SK-N-SH treated with all-trans-retinoic acid at 6 μM for 48 hours (cell line): ENCODE measurements around the gene SLC16A10.

Experiments
- BACH2 ChIP-seq: fragments of 250-450 bp; sonication (Bioruptor Pico); IDR thresholded peaks from 2 replicates; pipeline ENCODE4 v1.9.0; 2021; ENCODE audit warnings: mild to moderate bottlenecking, borderline replicate concordance
- PATZ1 ChIP-seq: fragments of 250-450 bp; sonication (Bioruptor Pico); IDR thresholded peaks from 2 replicates; pipeline ENCODE4 v1.8.0; 2020; ENCODE audit warnings: mild to moderate bottlenecking, moderate library complexity, borderline replicate concordance
- POU6F1 ChIP-seq: fragments of 250-450 bp; sonication (Bioruptor Pico); IDR thresholded peaks from 2 replicates; pipeline ENCODE4 v1.8.0; 2021; ENCODE audit warnings: low read depth, mild to moderate bottlenecking, moderate library complexity, borderline replicate concordance
- RARB ChIP-seq: fragments of 250-450 bp; sonication (Bioruptor Pico); IDR thresholded peaks from 2 replicates; pipeline ENCODE4 v1.8.0; 2021; ENCODE audit warnings: mild to moderate bottlenecking, moderate library complexity
- ZNF70 ChIP-seq: fragments of 450-650 bp; formaldehyde crosslinking; IDR thresholded peaks from 2 replicates; pipeline ENCODE4 v1.5.0; 2020; ENCODE audit warnings: mild to moderate bottlenecking, moderate library complexity

GRCh38 chr6:111087106-111087835 is at the start of gene SLC16A10:
- TF ChIP-seq ZNF70 = no peak
- TF ChIP-seq POU6F1 (CRISPR knock-in tag) = no peak
- no peak for TF ChIP-seq BACH2 (CRISPR knock-in tag)
- TF ChIP-seq PATZ1 (CRISPR knock-in tag) = no peak
- TF ChIP-seq RARB = no peak
